Fibroblast of peridontal ligament (primary cell): ENCODE measurements around the gene FOXO1.
"Not testable (repeated sequence)": the region's sequence is repeated elsewhere in the genome, so short reads cannot be mapped to it uniquely, and the experiment has no call there.

Experiments used
- DNase-seq: peaks from one replicate; pipeline ENCODE4 v3.0.0-alpha.2; 2010; ENCODE audit errors: extremely low read depth

The FOXO1 gene

GRCh38 chr13:40666933-40667621 lies 636 bp upstream of the FOXO1 start:
- DNase-seq, result no peak

DNA sequence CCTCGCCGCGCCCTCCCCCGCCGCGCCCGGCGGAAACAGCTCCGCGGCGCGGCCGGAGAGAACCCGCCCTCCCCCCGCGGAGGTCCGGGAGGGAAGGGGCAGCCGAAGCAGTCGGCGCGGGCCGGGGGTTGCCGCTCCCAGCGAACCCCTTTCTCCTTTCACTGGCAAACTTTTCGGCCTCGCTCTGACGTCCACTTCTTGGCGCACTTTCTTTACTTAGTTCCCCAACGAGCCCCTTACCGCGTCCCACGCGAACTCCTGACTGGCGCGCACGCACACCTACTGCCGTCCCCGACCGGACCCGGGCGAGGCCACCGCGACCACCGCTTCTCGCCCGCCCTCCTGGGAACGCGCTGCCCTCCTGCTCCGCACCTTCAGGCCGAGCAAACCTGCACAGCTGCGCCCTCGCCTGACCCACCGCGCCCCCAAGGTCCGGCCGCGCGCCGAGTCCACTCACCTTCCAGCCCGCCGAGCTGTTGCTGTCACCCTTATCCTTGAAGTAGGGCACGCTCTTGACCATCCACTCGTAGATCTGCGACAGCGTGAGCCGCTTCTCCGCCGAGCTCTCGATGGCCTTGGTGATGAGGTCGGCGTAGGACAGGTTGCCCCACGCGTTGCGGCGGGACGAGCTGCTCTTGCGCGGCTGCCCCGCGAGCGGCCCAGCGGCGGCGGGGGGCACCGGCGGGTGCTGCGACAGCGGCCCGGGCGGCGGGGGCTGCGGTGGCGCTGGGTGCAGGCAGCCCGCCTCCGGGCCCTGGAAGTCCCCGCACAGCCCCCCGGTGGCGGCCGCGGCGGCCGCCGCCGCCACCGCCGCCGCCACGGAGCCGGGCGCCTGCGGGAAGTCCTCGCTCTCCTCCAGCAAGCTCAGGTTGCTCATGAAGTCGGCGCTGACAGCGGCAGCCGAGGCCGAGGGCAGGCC lies 1.1 kb downstream of the FOXO1 start:
- DNase-seq, result no peak

GRCh38 chr13:40664350-40665125 lies 1.9 kb downstream of the FOXO1 start:
- DNase-seq, result no peak

DNA sequence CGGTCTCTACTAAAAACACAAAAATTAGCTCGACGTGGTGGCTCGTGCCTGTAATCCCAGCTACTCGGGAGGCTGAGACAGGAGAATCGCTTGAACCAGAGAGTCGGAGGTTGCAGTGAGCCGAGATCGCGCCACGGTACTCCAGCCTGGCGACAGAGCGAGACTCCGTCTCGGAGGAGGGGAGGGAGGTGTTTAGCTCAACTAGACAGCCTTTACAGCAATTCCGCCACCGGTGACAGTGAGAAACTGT lies 2.4 kb downstream of the FOXO1 start:
- DNase-seq, result not testable (repeated sequence)

- DNase-seq, result no peak
These were observed 3.6 kb downstream of the FOXO1 start for GRCh38 chr13:40662866-40663265.

DNA sequence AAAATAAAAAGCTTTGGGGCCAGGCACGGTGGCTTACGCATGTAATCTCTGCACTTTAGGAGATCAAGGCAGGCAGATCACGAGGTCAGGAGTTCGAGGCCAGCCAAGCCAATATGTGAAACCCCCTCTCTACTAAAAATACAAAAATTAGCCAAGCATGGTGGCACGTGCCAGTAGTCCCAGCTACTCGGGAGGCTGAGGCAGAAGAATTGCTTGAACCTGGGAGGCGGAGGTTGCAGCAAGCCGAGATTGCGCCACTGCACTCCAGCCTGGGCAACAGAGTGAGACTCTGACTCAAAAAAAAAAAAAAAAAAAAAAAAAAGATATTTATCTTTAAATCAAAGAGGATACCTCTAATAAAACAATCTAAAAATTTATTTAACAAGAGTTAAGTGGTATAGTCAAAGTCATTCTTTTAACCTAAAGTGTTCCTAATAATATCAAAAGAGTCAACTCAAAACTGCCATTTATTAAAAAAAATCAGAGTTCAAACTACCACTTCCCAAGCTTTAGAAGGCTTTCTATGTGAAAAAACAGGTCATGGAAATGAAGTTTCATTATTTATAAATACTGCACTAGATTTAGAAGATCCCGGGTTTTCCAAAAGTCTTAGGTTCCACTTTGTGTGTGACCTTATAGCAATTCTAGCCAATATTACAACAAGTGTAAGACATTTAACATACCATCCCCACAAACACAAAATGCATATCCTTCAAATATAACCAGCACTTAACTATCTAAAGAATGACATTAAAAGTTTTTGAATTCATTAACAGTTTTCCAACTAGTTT lies 4.4 kb downstream of the FOXO1 start:
- DNase-seq, result no peak

DNA sequence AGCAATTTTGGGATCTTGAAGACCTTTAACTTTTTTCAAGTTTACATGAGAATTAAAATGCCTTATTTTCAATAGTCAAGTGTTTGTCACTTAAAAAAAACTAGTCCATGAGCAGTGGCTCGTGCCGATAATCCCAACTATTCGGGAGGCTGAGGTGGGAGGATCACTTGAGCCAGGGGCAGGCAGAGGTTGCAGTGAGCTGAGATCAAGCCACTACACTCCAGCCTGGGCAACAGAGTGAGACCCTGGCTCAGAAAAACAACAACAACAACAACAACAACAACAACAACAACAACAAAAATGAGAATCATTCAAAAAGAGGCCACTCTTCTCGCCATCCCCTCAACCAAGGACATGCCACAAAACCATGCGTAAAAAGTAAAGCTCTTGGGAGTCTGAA lies 5.7 kb downstream of the FOXO1 start:
- DNase-seq, result no peak

DNA sequence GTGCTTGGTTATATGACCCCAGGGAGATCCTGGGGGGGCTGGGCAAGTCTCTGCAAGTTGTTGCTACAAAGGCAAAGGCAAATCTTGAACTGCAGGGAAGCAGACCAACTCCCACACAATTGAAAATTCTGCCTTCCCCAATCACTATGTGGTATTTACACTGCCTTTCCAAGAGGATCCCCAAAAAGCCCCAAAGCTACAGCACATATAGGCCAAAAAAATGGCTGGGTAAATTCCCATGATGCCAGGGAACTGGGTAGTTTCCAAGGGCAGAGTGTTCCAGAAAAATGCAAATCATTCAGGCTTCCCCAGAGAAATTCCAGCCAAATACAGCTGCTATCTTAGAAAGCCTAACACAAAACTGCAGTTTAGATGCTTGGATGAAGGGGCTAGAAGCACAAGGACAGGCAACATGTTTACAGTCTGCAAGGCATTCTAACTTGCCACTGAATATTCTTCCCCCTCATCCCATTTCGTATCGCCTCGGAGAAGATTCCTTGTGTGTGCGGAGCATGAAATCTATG lies 6.2 kb downstream of the FOXO1 start:
- DNase-seq, result no peak

DNA sequence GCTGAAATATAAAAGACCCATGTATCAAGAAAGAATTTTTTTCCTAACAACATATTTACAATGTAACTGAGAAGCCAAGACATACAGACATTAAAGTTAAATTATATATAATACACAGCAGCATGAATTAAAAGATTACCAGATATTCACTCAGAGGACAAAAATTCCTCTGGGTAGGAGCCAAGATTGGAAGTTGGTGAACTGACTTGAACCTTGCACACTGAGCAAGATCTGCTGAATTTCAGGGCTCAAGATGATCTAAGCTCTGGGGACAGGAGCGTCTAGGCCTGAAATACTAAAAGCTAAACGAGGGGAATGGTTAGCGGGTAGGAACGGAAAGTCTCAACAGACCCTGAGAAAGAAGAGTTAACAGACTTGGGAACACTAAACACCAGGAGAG lies 8.5 kb downstream of the FOXO1 start:
- no peak for DNase-seq

- no peak for DNase-seq
These were observed 9.1 kb downstream of the FOXO1 start for GRCh38 chr13:40657307-40657706.

DNA sequence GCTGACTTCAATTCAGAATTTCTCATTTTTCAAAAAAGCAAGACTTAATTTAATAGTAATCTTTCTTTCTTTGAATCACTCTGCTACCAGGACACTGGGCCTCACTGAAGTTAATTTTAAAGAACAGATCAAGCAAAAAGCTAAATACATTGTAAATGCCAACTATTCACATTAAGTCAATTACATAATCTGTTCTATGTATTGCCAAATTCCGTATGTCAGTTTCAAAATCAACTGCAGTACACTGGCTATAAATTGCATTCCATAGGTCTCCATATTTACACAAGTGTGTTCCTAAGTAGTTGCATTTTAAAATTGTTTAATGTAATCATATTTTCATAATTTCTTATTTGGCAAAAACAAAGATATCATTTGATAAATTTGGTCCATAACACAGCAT lies 10.1 kb downstream of the FOXO1 start:
- DNase-seq, result no peak

DNA sequence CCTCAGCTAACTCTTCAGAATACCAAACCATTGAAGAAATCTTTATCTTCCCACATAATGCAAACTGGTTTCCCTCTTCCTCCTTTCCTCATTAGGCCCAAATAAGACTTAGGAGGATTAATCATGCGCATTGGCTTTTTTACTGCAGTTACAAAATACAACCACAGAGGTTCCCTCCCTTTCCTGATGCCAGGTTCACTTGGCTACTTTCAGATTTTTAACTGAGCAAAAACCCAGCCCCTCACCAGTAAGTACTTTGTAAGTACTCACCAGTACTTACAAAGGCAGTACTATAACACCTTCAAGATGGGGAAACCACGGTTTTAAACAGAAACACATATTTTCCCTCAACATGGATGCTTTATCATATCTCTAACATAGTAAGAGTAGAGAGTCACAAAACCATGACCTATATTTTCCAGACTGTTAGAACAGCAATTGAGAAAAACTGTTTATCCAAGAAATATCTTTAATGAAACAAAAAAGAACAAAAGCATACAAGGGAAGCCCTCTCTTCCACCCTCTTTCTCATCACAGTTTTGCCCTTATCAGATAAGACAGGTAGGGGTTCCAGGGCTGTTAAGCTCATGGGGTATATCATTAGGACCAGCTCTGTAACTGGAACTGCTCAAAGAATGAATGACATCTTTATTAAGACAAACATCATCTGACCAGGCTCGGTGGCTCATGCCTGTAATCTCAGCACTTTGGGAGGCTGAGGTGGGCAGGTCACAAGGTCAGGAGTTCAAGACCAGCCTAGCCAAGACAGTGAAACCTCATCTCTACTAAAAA lies 12.7 kb downstream of the FOXO1 start:
- no peak for DNase-seq

DNA sequence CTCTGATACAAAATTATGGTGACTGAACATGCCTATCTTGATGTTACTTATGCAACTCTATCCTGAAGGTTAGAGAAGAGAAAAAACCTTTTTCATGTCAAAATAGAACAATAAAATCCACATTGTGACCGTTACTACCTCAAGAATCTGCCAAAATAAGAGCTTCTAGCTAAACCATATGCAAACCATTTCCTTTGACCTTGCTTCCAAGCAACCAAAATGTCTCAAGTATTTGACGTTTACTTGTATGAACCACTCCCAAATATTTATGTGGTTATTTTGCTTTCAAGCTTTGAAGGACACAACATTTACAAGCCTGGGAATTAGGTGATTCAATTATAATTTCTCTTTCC lies 13.9 kb downstream of the FOXO1 start:
- DNase-seq, result no peak

DNA sequence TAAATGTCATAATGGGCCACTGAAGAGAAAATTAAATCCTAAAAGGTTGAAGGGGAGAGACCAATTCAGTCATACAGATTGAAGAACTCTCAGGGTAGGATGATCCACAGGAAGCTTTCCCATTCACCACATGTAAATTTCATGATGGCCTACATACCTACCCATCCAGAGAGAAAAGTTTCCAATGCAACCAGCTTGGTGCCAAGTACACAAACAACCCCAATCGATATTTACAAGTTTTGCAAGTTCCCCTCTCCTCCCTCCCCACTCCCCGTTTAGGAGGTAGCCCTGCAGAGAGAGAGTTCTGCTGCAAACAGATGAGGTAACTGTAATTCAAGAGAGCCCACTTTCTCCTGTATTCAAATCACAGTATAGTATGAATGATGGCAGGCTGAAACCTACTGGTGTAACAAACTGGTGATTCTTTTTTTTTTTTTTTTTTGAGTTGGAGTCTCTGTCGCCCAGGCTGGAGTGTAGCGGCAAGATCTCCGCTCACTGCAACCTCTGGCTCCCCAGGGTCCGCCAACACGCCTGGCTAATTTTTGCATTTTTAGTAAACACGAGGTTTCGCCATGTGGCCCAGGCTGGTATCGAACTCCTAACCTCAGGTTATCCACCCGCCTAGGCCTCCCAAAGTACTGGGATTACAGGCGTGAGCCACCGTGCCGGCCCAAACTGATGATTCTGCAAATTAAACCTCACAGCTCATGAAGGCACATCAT lies 14.4 kb downstream of the FOXO1 start:
- DNase-seq, result no peak

GRCh38 chr13:40648841-40649240 lies 17.6 kb downstream of the FOXO1 start:
- no peak for DNase-seq

DNA sequence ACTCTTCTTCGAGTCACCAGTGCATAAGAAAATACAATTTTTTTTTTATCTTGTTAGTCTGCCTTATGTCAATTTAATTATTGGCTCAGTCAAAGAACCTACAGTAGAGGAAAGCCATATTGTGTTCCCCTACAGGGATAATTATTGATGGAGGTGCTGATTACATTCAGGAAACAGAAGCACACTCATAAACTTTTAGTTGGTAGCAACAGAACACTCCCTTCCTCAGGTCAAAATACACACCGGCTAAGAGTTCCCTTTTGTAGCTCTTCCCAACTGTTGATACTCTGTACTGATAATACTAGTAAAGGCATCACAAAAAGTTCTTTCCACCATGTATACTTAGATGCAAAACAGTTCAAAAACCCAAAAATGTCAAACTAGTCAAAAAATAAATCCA lies 18.4 kb downstream of the FOXO1 start:
- DNase-seq, result no peak

DNA sequence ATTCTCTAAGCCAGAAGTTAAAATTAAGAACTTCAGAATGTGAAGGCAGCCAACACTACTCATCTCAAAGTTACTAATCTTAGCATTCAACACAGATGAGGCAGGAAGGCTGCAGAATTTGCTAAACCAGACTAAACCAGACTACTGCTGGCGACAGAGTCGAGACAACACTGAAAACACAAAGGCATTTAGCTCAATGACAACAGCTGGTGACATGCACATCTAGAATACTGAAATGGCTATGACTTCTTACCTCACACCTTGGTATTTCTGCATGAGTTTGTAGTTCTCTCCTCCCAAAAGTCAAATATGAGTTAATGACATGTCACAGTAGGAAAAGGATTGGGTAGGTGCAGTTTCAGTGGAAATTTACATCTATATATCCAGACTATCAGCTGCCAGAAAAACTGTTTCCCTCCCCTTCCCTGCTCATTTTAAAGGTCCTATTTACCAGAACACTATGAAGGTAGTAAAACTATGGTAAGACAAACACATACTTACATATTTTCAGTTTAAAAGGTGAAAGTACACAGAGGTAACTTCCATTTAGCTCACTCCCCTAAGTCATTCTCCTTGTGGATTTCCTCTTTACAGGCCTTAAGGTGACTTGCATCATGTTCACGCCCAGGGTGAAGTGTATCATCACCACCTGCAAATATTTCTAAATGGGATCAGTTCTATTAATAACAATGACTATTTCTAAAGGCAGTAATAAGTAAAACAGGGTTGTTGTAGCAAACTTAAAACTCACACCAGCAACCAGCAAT lies 21.4 kb downstream of the FOXO1 start:
- peak; percentile 12 for DNase-seq

- DNase-seq, result no peak
These were observed 25.5 kb downstream of the FOXO1 start for GRCh38 chr13:40640845-40641458.

GRCh38 chr13:40640202-40640601 lies 26.2 kb downstream of the FOXO1 start:
- no peak for DNase-seq
